AG04450 (cell line): ENCODE measurements around the gene WIPF1. TPM values are rescaled to one million over a fixed set of nuclear protein-coding genes. Genes with fewer than 3 reads are reported as not detected.

ENCODE experiments used
- CTCF ChIA-PET: fragments of 300-600, 350-600 bp; formaldehyde crosslinking; extraction: SDS; loops from one replicate; lab custom pipeline; 2022; ENCODE audit warnings: antibody characterized with exemption, inconsistent platforms; lab: Charles Lee
- POLR2A ChIA-PET: fragments of 350-600 bp; formaldehyde crosslinking; extraction: SDS; loops from one replicate; lab custom pipeline; 2021; ENCODE audit warnings: antibody characterized with exemption, inconsistent platforms; lab: Yijun Ruan, JAX
- DNase-seq: peaks from one replicate; pipeline ENCODE4 v3.0.0-alpha.2; 2011; ENCODE audit warnings: low read depth, low spot score
- H3K27ac ChIP-seq: one replicate; pipeline ENCODE4 v1.5.1; 2012; ENCODE audit warnings: low read depth, low read length, control low read depth
- H3K27me3 ChIP-seq: one replicate; pipeline ENCODE4 v1.6.0; 2012; ENCODE audit warnings: low read length; ENCODE audit not compliant: control insufficient read depth, insufficient read depth
- H3K4me3 ChIP-seq: 2 replicates; pipeline ENCODE4 v1.5.1; 2011; ENCODE audit warnings: mild to moderate bottlenecking, low read depth, low read length, control low read depth
- H3K9me3 ChIP-seq: 2 replicates; pipeline ENCODE4 v1.5.1; 2012; ENCODE audit warnings: low read length; ENCODE audit not compliant: control insufficient read depth, insufficient read depth
- polyA plus RNA-seq: library from polyadenylated mRNA; depleted of rRNA; stranded (reverse); fragments of >200 nt; gene quantifications from 2 replicates; pipeline ENCODE4 v1.2.3, GENCODE V29; 2011
- TF ChIP-seq, protein P1 (sequence below): IDR thresholded peaks from 2 replicates; pipeline ENCODE4 v1.5.1; 2011; ENCODE audit warnings: low read depth, low read length, control low read depth, inconsistent platforms

Gene WIPF1
- polyA plus RNA-seq, 1 experiment = 12.4 TPM

DNA sequence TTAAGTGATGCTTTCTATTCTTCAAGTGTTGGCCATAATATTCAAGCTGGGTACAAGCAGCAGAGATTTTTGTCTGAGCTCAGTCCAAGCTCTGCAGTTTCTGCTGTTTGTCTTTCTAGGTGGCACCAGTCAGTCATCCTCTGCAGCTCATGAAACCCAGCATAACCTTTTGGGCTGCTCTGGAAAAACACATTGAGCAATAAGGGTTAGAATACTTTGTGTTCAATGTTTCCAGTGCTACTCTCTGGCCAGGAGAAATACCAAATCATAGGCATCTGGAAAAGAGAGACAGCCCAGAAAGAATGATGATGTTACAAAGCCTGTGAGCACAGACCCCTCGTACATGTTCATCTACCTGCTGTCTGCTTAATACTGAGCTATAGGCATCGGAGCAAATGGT, 19.5 kb upstream of the WIPF1 start:
- TF ChIP-seq, protein P1, sequence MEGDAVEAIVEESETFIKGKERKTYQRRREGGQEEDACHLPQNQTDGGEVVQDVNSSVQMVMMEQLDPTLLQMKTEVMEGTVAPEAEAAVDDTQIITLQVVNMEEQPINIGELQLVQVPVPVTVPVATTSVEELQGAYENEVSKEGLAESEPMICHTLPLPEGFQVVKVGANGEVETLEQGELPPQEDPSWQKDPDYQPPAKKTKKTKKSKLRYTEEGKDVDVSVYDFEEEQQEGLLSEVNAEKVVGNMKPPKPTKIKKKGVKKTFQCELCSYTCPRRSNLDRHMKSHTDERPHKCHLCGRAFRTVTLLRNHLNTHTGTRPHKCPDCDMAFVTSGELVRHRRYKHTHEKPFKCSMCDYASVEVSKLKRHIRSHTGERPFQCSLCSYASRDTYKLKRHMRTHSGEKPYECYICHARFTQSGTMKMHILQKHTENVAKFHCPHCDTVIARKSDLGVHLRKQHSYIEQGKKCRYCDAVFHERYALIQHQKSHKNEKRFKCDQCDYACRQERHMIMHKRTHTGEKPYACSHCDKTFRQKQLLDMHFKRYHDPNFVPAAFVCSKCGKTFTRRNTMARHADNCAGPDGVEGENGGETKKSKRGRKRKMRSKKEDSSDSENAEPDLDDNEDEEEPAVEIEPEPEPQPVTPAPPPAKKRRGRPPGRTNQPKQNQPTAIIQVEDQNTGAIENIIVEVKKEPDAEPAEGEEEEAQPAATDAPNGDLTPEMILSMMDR = no peak
- no peak for DNase-seq
- CTCF ChIA-PET = no interaction called here

DNA sequence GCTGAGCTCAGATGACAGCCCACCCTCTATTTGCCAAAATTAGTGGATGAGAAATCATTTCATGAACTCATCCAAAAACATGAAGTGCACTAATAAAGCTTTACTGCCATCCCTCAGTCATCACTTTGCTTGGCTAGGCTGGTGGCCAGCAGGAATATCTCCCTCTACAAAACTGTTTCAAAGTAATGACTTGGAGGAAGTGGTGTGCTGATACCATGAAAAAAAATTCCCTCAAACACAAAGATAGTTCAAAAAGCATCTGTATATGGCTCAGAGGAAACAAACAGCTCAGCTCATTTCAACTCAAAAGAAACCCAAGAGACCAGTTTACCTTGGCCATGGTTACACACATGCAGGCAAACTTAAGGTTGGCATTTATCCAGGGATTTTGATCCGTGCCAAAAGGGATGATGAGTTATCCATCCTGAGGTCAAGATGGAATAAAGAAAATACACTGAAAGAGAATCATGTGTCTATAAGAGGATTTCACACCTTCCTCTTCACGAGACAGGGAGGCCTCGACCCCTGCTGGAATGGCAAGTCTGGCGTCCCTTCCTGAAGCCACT, 18.4 kb upstream of the WIPF1 start:
- CTCF ChIA-PET = interaction anchor here (0.7 kb wide), 1 partner anchor 71 kb away, joined by 3 read pairs; no protein-coding TSS in a partner anchor
- TF ChIP-seq, protein P1 = no peak
- DNase-seq = no peak
- POLR2A ChIA-PET = no interaction called here
- Histone ChIP-seq H3K9me3 (no peaks in the 10 kb centered on the region), H3K27ac (no peak overlapping the region), H3K4me3 (no peak overlapping the region), H3K27me3 (no peaks in the 10 kb centered on the region)

More for the DNA sequence above, 19.5 kb upstream of the WIPF1 start:
- POLR2A ChIA-PET = no interaction called here
- H3K4me3 ChIP-seq = no peak overlapping the region
- H3K27me3 ChIP-seq = no peaks in the 10 kb centered on the region
- H3K9me3 ChIP-seq = no peaks in the 10 kb centered on the region
- H3K27ac ChIP-seq = no peak overlapping the region

DNA sequence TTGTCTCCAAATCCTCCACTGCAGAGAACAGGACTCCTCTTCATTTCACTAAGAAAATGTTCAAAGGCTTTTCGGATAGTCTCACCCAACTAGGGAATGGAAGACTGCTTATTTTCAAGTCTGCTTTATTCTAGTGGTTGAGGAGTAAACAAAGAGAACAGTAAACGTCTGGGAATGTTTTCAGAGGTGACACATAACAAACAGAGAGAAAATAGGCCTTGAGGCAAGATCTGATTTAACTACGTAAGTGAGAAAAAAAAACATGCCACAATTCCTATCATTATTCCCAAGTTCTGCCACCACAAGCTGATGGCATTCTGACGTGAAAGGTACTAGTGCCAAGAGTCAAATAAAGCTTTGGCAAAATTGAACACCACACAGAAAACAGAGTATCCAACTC, 16.7 kb upstream of the WIPF1 start:
- TF ChIP-seq, protein P1 = no peak
- CTCF ChIA-PET = interaction anchor here (1.4 kb wide), 1 partner anchor 152 kb away, joined by 4 read pairs; no protein-coding TSS in a partner anchor
- no peak for DNase-seq
- no peak overlapping the region for H3K4me3 ChIP-seq
- H3K27me3 ChIP-seq = no peaks in the 10 kb centered on the region
- POLR2A ChIA-PET = no interaction called here
- no peaks in the 10 kb centered on the region for H3K9me3 ChIP-seq
- no peak overlapping the region for H3K27ac ChIP-seq

DNA sequence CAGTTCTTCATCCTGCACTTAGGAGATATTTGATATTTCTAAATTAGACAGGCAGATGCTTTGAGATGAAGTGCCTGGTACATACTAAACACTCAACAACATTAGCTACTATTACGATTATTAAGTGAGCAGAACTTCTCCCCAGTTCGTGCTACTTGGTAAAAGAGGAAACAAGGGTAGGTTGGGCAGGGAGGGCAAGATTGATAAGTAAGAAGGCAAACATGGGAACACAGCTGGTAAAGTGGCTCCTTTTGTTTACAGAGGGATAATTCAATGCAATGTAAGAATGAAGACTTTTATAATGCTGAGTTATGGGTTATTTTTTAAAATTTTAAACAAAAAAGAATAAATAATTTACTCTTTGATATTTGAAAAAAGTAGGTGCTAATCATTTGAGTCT, 15.9 kb upstream of the WIPF1 start:
- no peak overlapping the region for H3K4me3 ChIP-seq
- no peak overlapping the region for H3K27ac ChIP-seq
- ChIA-PET CTCF (interaction anchor here (1.1 to 1.2 kb wide), 3 partner anchors 9 to 84 kb away, joined by 3 to 4 read pairs (median 4); no protein-coding TSS in a partner anchor), POLR2A (no interaction called here)
- TF ChIP-seq, protein P1 = no peak
- DNase-seq = no peak
- no peaks in the 10 kb centered on the region for H3K27me3 ChIP-seq
- H3K9me3 ChIP-seq = no peaks in the 10 kb centered on the region

DNA sequence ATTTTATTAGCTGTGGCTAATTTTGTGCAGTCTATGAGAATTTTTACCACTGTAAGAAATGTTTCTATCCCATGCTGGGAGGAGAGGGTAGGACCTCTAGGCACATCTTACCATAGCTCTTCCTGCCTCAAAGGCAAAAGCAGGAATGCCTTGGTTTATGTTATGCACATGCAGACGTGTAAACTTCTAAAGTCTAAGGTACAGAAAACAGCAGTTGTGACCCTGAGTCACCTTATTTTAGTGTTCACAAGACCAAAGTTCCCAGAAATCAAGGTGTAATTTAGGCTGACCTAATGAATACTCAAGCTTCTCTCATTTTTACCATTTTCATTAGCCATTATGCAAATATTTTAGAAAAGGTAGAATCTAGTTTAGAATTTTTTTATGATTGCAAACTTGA, 15.4 kb upstream of the WIPF1 start:
- Histone ChIP-seq H3K27ac (no peak overlapping the region), H3K27me3 (no peaks in the 10 kb centered on the region), H3K4me3 (no peak overlapping the region), H3K9me3 (no peaks in the 10 kb centered on the region)
- DNase-seq = no peak
- ChIA-PET CTCF (interaction anchor here (0.6 to 1.2 kb wide), 6 partner anchors 9 to 152 kb away, joined by 3 to 4 read pairs (median 4); no protein-coding TSS in a partner anchor), POLR2A (interaction anchor here (0.6 kb wide), 1 partner anchor 67 kb away, joined by 3 read pairs; no protein-coding TSS in a partner anchor)
- TF ChIP-seq, protein P1 = no peak
